Islet precursor cell (in vitro differentiated cells): ENCODE results near the gene RASGRP4.
"Not testable (repeated sequence)": the region's sequence is repeated elsewhere in the genome, so short reads cannot be mapped to it uniquely, and the experiment has no call there.

ENCODE experiments used
- DNase-seq: peaks from one replicate; pipeline ENCODE4 v3.0.0-alpha.2; 2018

Gene RASGRP4

GRCh38 chr19:38445362-38445761 lies 19.3 kb upstream of the RASGRP4 start:
- DNase-seq: no peak

- DNase-seq: no peak
Measured at GRCh38 chr19:38444026-38444425, 18.0 kb upstream of the RASGRP4 start.

- no peak for DNase-seq
Measured at GRCh38 chr19:38443458-38443999, 17.5 kb upstream of the RASGRP4 start.

- no peak for DNase-seq
Measured at GRCh38 chr19:38442736-38443135, 16.7 kb upstream of the RASGRP4 start.

GRCh38 chr19:38441657-38442348 lies 15.8 kb upstream of the RASGRP4 start:
- DNase-seq: no peak

- DNase-seq: no peak
Measured at GRCh38 chr19:38440592-38440991, 14.6 kb upstream of the RASGRP4 start.

GRCh38 chr19:38437917-38438316 lies 11.9 kb upstream of the RASGRP4 start:
- DNase-seq: no peak

- no peak for DNase-seq
Measured at GRCh38 chr19:38437295-38437694, 11.3 kb upstream of the RASGRP4 start.

- DNase-seq: no peak
Measured at GRCh38 chr19:38434549-38435051, 8.6 kb upstream of the RASGRP4 start.

GRCh38 chr19:38433268-38433733 lies 7.3 kb upstream of the RASGRP4 start, which contains the start of gene RYR1:
RYR1 (plus strand) TSS chr19:38433691; CDS start chr19:38433830, 139 bp downstream.
- peak; percentile 88 for DNase-seq

GRCh38 chr19:38430931-38431330 lies 4.9 kb upstream of the RASGRP4 start:
- no peak for DNase-seq

- DNase-seq: no peak
Measured at GRCh38 chr19:38429811-38430156, 3.8 kb upstream of the RASGRP4 start.

- DNase-seq: no peak
Measured at GRCh38 chr19:38429055-38429810, 3.2 kb upstream of the RASGRP4 start.

GRCh38 chr19:38427035-38427677 lies 1.1 kb upstream of the RASGRP4 start:
- not testable (repeated sequence) for DNase-seq

GRCh38 chr19:38425222-38425809 lies 703 bp downstream of the RASGRP4 start:
- DNase-seq: no peak

- no peak for DNase-seq
Measured at GRCh38 chr19:38424272-38424671, 1.7 kb downstream of the RASGRP4 start.

GRCh38 chr19:38422438-38422837 lies 3.6 kb downstream of the RASGRP4 start:
- no peak for DNase-seq

GRCh38 chr19:38421856-38422255 lies 4.2 kb downstream of the RASGRP4 start:
- DNase-seq: no peak

- no peak for DNase-seq
Measured at GRCh38 chr19:38420935-38421334, 5.1 kb downstream of the RASGRP4 start.

- DNase-seq: peak; percentile 82
Measured at GRCh38 chr19:38417544-38418506, 8.2 kb downstream of the RASGRP4 start.

- no peak for DNase-seq
Measured at GRCh38 chr19:38417146-38417543, 8.9 kb downstream of the RASGRP4 start.

GRCh38 chr19:38413416-38413815 lies 12.6 kb downstream of the RASGRP4 start:
- no peak for DNase-seq
